H54 (cell line): Measurements from ENCODE around the gene RBM34.
"Not testable (repeated sequence)": the region's sequence is repeated elsewhere in the genome, so short reads cannot be mapped to it uniquely, and the experiment has no call there.

ENCODE experiments used
- DNase-seq: peaks from one replicate; pipeline ENCODE4 v3.0.0; 2011; ENCODE audit warnings: low spot score, mixed read lengths; ENCODE audit not compliant: insufficient read length
- FAIRE-seq: peaks from 3 replicates; lab custom pipeline; 2011; peaks lifted over from hg19 to GRCh38; lab: Jason Lieb, UNC
- POLR2A ChIP-seq: IDR thresholded peaks from 2 replicates; pipeline ENCODE4 v1.6.1; 2011; ENCODE audit warnings: low read depth, mild to moderate bottlenecking, low read length

RBM34 gene

DNA sequence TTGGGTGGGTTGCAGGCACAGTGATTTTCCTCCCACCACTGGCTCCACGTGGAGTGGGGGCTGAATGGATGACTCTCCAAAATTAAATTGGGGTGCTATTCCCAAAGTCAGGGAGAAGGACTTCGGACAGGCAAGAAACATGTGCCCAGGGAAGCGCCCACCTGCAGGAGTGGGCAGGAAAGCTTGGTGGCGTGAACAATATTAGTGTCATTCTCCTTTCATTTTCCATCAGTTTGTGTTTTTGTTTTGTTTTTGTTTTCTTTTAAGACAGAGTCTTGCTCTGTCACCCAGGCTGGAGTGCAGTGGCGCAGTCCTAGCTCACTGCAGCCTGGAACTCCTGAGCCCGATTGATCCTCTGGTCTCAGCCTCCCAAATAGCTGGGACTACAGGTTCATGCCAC is 62.5 kb downstream of the RBM34 start:
- no peak for DNase-seq
- no peak for TF ChIP-seq POLR2A
- FAIRE-seq = no peak

DNA sequence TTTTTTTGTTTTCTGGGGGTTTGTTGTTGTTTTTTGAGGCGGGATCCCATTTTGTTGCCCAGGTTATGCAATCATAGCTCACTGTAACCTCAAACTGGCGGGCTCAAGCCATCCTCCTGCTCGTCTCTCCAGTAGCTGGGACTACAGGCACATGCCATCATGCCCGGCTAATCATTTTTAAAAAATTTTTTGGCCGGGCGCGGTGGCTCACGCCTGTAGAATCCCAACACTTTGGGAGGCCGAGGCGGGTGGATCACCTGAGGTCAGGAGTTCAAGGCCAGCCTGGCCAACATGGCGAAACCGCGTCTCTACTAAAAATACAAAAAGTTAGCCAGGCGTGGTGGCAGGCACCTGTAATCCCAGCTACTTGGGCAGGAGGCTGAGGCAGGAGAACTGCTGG is 63.5 kb downstream of the RBM34 start:
- FAIRE-seq, DNase-seq: not testable (repeated sequence)

DNA sequence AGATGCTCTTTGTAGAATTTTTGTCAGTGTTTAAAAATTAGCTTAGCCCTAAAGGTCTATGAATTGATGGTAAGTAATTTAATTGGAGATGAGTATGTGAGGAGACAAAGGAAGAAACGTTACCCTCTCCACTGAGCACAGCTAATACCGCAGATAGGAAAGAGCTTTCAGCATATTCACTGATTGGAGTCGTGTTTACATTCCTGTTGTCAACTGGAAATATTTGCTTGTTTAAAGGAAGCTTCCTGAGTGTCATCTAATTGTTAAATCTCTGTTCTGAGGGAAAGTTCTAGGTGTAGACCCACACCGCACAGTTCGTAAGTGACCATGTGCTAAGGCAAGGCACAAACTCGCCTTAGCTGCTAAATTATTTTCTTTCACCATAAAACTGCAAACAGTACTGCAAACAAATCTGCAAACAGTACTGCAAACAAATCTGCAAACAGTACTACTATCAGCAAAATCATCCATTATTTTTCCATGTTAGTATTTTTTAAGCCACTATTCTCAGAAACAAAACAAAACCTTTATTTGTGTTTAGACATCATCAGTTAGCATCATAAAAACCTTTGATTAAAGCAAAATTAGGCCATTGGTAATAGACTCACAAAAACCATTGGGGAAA is 65.0 kb downstream of the RBM34 start:
- DNase-seq (no peak), FAIRE-seq (no peak)
- no peak for TF ChIP-seq POLR2A

DNA sequence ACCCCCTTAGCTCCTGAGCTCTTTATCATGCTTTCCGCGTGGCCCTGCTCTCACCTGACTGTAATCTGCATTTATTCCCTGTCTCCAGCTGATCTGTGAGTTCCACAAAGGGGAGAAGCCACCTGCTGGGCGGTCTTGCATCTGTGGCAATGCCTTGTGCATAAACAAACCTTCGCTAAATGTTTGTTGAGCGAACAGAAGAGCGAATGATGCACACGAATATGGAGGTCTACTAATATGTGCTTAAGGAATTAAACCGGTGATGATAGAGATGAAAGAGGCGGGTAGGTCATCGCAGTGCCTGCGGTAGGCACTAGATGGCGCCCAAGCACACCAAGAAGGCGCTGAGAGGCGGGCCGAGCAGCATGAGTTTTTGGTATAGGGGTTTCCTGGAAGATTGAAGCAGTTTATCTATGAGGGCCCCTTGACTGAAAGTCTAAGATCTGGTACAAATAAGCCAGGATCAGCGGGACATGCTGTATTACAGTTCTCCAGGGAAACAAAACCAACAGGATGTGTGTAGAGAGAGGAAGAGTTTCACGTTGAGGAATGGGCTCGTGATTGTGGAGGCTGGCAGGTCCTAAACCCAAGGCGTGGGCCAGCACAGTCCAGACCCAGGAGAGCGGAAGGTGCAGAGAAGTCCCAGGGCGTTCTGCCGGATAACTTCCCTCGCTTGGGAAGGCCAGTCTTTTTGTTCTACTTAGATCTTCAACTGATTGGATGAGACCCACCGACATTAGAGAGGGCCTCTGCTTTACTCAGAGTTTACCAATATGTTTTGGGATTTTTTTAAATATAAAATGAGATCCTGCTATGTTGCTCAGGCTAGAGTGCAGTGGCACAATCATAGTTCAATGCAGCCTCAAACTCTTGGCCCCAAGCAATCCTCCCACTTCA is 67.1 kb downstream of the RBM34 start:
- no peak for TF ChIP-seq POLR2A
- no peak for FAIRE-seq
- DNase-seq = no peak

DNA sequence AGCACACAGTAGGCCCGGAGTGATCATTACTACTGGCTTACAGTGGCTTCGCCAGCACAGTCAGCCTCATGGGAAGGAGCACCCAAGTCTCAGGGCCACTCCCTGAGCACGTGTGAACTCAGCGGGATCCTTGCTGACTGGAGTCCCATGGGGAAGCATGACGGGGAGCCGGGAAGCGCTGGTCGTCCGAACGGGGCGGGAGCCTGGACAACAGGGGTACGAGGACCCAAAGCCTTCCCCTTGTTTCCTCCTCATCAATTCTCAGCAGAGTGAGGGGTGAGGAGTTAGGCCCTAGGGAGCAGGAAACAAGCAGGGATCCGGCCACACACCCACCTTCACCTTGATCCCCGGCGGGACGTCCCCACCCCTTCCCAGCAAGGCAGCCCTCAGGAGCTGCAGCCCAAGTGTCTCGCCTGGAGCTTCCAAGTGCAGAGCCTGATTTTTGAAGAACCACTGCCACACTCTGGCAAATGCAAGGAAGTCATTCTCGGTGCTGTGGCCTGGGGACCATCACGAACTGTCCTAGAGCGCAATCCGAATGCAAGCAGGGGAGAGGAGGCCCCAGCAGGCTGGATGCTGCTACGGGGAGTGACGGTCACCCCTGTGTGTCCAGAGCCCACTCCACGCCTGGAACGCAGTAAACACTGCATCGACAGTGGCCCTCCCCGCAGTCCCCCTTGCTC is 67.9 kb downstream of the RBM34 start:
- DNase-seq = no peak
- TF ChIP-seq POLR2A = no peak
- FAIRE-seq = no peak

DNA sequence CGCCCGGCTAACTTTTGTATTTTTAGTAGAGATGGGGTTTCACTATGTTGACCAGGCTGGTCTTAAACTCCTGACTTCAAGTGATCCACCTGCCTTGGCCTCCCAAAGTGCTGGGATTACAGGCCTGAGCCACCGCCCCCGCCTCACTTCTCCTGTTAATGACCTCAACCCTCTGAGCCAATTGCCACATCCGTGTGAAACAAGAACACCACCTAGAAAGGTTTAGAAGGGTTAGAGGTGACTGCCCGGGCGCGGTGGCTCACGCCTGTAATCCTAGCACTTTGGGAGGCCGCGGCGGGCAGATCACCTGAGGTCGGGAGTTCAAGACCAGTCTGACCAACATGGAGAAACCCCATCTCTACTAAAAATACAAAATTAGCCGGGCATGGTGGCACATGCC is 68.6 kb downstream of the RBM34 start:
- FAIRE-seq, DNase-seq: not testable (repeated sequence)

DNA sequence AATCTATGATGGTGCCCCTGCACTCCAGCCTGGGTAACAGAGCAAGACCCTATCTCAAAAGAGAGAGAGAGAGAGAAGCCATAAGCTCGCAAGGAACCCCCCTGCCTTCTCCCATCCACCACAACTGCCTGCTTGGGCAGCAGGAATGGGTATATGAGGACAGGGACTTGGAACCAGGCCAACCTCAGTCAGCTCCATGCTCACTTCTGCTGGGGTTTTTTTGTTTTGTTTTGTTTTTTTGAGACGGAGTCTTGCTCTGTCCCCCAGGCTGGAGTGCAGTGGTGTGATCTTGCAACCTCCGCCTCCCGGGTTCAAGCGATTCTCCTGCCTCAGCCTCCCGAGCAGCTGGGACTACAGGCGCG is 69.0 kb downstream of the RBM34 start:
- not testable (repeated sequence) for DNase-seq, FAIRE-seq

DNA sequence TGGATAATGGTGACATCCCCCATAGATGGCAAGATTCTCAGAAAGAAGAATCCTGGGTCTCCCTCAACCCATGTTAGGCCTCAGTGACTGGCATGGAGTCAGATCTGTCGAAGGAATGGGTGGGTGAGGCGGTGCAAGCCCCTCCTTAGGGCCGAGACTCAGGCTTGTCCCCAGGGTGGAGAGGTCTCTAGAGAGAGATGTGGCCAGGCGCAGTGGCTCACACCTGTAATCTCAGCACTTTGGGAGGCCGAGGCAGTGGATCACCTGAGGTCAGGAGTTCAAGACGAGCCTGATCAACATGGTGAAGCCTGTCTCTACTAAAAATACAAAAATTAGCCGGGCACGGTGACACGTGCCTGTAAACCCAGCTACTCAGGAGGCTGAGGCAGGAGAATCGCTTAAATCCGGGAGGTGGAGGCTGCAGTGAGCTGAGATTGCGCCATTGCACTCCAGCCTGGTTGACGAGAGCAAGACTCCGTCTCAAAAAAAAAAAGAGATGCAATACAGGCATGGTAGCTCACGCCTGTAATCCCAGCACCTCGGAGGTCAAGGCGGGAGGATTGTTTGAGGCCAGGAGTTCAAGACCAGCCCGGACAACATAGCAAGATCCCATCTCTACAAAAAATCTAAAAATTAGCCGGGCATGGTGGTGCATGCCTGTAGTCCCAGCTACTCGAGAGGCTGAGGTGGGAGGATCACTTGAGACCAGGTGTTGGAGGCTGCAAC is 69.6 kb downstream of the RBM34 start:
- not testable (repeated sequence) for DNase-seq, FAIRE-seq

DNA sequence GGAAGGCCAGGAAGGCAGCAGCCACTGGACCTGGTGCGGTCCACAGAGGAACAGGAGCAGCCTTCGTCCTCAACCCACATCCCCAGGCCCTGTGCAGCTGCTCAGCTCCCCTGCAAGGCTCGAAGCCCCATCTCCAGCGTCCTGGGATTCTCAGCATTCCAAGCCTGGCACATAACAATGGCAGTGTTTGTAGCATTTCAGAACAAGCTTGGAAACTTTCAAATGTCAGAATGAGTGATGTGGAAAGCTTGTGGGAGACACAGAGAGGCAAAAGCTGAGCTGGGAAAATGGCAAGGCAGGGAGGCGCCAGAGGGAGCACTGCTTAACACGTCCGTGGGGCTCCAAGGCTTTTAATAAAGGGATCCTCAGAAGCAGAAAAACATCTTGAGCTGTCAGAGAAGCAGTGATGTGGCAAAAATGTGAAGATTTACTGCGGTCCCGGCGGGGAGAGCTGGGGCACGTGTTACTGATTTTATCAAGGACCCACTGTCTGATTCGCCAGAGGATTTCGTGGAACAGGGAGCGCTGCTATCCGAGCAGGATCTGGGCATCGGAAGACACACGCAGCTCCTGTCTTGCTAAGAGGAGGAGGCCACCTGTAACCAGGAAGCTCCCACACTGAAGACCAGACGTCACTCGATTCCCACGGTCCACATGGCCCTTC is 70.5 kb downstream of the RBM34 start:
- TF ChIP-seq POLR2A = no peak
- DNase-seq (no peak), FAIRE-seq (no peak)

DNA sequence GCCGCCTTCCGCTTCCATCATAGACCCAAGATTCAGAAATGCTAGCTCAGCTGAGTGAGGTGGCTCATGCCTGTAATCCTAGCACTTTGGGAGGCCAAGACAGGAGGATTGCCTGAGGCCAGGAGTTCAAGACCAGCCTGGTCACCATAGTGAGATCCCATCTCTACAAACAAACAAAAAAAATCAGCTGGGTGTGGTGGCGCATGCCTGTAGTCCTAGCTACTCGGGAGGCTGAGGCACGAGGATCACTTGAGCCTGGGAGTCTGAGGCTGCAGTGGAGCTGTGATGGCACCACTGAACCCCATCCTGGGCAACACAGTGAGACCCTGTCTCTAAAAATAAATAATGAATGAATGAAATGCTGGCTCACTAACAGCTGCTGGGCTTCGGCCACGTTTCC is 72.1 kb downstream of the RBM34 start:
- no peak for TF ChIP-seq POLR2A
- no peak for FAIRE-seq
- no peak for DNase-seq

DNA sequence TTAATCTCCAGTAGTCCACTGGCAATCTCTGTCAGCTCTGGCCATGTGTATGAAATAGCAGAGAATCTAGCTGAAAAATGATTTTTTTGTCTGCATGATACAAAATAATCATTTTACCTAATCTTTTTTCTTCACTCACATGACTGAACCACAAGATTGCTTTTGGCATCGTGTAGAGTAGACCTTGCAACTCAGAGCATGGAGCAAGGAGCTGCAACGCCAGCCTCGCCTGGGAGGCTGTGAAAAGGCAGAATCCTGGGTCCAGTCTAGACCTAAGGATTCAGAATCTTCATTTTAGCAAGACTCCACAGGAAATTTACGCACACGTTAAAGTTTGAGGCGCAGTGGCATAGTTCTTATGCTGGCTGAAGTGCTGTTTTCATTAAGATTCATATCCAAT is 72.6 kb downstream of the RBM34 start:
- TF ChIP-seq POLR2A = no peak
- no peak for DNase-seq
- FAIRE-seq = no peak

DNA sequence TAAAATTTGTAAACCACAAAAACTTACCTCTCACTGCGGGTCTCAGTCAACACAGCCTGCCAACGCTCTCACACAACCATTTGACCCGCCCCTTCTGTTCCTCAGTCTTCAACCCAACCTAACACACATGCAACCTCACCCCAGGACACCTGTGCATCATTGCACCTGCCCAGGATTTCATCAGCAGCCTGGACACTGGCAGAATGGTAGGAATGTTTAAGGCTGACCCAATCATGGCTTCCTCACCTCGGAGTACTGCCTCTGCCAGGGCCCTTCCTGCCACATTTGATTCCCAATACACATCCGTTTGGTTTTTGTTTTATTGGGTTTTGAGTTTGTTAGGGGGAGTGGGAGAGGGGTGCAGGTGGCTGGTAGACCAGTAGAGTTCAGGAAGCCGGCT is 73.1 kb downstream of the RBM34 start:
- DNase-seq = no peak
- no peak for TF ChIP-seq POLR2A
- no peak for FAIRE-seq

DNA sequence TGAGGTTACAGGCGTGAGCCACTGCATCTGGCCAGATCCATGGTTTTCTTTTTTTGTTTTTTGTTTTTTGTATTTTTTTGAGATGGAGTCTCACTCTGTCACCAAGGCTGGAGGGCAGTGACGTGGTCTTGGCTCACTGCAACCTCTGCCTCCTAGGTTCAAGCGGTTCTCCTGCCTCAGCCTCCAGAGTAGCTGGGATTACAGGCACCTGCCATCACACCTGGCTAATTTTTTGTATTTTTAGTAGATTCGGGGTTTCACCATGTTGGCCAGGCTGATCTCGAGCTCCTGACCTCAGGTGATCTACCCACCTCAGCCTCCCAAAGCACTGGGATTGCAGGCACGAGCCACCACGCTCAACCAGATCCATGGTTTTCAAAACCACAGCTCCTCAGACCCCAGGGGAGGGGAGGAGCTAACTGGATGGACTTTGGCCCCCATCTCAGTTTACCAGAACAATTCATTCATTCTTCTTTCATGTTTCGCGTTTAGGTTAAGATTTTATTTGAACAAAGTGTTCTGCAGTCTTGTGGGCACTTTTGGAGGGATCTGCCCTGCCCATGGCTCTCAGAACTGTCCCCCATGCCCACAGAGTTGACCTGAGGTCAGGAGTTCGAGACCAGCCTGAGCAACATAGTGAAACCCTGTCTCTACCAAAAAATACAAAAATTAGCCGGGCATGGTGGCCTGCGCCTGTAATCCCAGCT is 75.5 kb downstream of the RBM34 start:
- FAIRE-seq, DNase-seq: not testable (repeated sequence)
